Measurements from ENCODE around the gene CABLES1. TPM values are rescaled to one million over a fixed set of nuclear protein-coding genes. Genes with fewer than 3 reads are reported as not detected.
A peak's percentile ranks its signal among the peaks of the same experiment; 100 is the strongest.

CABLES1 gene
- total RNA-seq, 4 donors from 2014 or later = 4.0 to 24.0 (median 10.2) TPM

- ATAC-seq = no peak
These were observed 88.4 kb downstream of the CABLES1 start for GRCh38 chr18:23223641-23224040.

GRCh38 chr18:23225503-23225902, 90.2 kb downstream of the CABLES1 start:
- WGBS, 2 donors (ENCODE audit: low coverage in 1 of 2) = 65% methylated on average over 2 of the region's 2 CpGs; no CpG with 5 or more reads in 1 of the 2 donors
- Histone ChIP-seq H3K4me3 (no peak overlapping the region), H3K9me3 (no peaks in the 10 kb centered on the region), H3K27ac (peak overlapping the region; percentile 1 to 73 (median 54)), H3K36me3 (no peaks in the 10 kb centered on the region), H3K27me3 (no peaks in the 10 kb centered on the region), H3K4me1 (peaks cover 0 to 57% (median 25%) of the 10 kb centered on the region in 3 donors)
- TF ChIP-seq CTCF (IDR thresholded peaks at IDR 0.05) = no peak
- TF ChIP-seq POLR2AphosphoS5 (IDR thresholded peaks at IDR 0.05) = peak; percentile 85
- peak; percentile 28 for ATAC-seq

More at GRCh38 chr18:23223641-23224040, 88.4 kb downstream of the CABLES1 start:
- Histone ChIP-seq H3K27me3 (no peaks in the 10 kb centered on the region), H3K9me3 (no peaks in the 10 kb centered on the region), H3K27ac (no peak overlapping the region), H3K4me3 (no peak overlapping the region), H3K4me1 (peaks cover 0 to 42% (median 14%) of the 10 kb centered on the region in 3 donors), H3K36me3 (no peaks in the 10 kb centered on the region)
- TF ChIP-seq CTCF (IDR thresholded peaks at IDR 0.05) (no peak), POLR2AphosphoS5 (IDR thresholded peaks at IDR 0.05) (no peak), POLR2A (IDR thresholded peaks at IDR 0.05) (no peak), EP300 (IDR thresholded peaks at IDR 0.05) (no peak)
- 97% methylated on average over 4 of the region's 4 CpGs; no CpG with 5 or more reads in 1 of the 2 donors for WGBS, 2 donors (ENCODE audit: low coverage in 1 of 2)

- TF ChIP-seq POLR2AphosphoS5 (IDR thresholded peaks at IDR 0.05) (no peak), CTCF (IDR thresholded peaks at IDR 0.05) (no peak), EP300 (IDR thresholded peaks at IDR 0.05) (no peak), POLR2A (IDR thresholded peaks at IDR 0.05) (no peak)
- Histone ChIP-seq H3K36me3 (no peaks in the 10 kb centered on the region), H3K27ac (peak overlapping the region in 3 of 4 donors; percentile 68 to 73 (median 71)), H3K4me3 (no peak overlapping the region), H3K27me3 (no peaks in the 10 kb centered on the region), H3K4me1 (peaks cover 0 to 66% (median 29%) of the 10 kb centered on the region in 3 donors), H3K9me3 (no peaks in the 10 kb centered on the region)
- WGBS, 2 donors (ENCODE audit: low coverage in 1 of 2) = 22 to 55% methylated on average over 1 to 2 of the region's 3 CpGs
- no peak for ATAC-seq
These were observed 91.1 kb downstream of the CABLES1 start for GRCh38 chr18:23226391-23226790.

- Histone ChIP-seq H3K27ac (peak overlapping the region; percentile 35 to 73 (median 70)), H3K9me3 (no peaks in the 10 kb centered on the region), H3K27me3 (no peaks in the 10 kb centered on the region), H3K4me3 (no peak overlapping the region), H3K36me3 (no peaks in the 10 kb centered on the region), H3K4me1 (peaks cover 0 to 73% (median 29%) of the 10 kb centered on the region in 3 donors)
- TF ChIP-seq CTCF (IDR thresholded peaks at IDR 0.05) (no peak), POLR2A (IDR thresholded peaks at IDR 0.05) (no peak), POLR2AphosphoS5 (IDR thresholded peaks at IDR 0.05) (peak; percentile 79)
- WGBS, 2 donors (ENCODE audit: low coverage in 1 of 2) = 45 to 49% methylated on average over 5 to 10 of the region's 11 CpGs
- ATAC-seq = peak; percentile 60
These were observed 91.8 kb downstream of the CABLES1 start for GRCh38 chr18:23226930-23227725.

- no peaks in the 10 kb centered on the region for H3K27me3 ChIP-seq
- H3K36me3 ChIP-seq = no peaks in the 10 kb centered on the region
- H3K9me3 ChIP-seq = no peaks in the 10 kb centered on the region
- TF ChIP-seq CTCF (IDR thresholded peaks at IDR 0.05) (no peak), POLR2A (IDR thresholded peaks at IDR 0.05) (no peak), POLR2AphosphoS5 (IDR thresholded peaks at IDR 0.05) (no peak), EP300 (IDR thresholded peaks at IDR 0.05) (no peak)
- WGBS, 2 donors (ENCODE audit: low coverage in 1 of 2) = 67 to 100% methylated on average over 1 of the region's 2 CpGs
- peak overlapping the region; percentile 35 to 73 (median 70) for H3K27ac ChIP-seq
- H3K4me3 ChIP-seq = no peak overlapping the region
- ATAC-seq = no peak
- peaks cover 0 to 74% (median 29%) of the 10 kb centered on the region in 3 donors for H3K4me1 ChIP-seq
These were observed 92.4 kb downstream of the CABLES1 start for GRCh38 chr18:23227726-23228070.

All from gastroesophageal sphincter (tissue), 4 donors.